ENCODE measurements around the gene SNRNP200.

Gene SNRNP200

DNA sequence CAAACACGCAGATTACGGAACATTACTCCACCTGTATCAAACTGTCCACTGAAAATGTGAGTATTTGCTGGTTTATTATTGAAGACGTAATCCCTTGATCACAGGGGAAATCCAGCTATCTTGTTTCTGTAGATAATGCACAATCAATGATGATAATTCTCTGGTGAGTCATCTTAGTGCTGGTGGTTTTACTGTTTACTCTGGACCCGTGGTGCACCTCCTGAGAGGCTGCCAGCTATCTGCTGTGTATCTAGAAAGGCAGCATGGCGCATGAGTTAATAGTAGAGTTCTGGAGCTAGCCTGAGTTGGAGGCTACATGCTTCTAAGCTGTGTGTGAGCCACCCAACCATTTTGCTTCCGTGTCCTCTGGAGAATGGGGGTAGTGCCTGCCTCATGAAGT lies 36.7 kb upstream of the SNRNP200 start:
- no peak for DNase-seq
- WGBS (ENCODE audit: extremely low coverage, insufficient coverage, insufficient read length) = no CpG with 5 or more reads among the region's 6 CpGs
- Histone ChIP-seq H2BK120ac (ENCODE audit: insufficient read depth, low read length, poor library complexity) (no peak overlapping the region), H3K23ac (ENCODE audit: low read length) (no peak overlapping the region), H3K79me1 (ENCODE audit: low read length) (no peaks in the 10 kb centered on the region), H3K4ac (ENCODE audit: low read depth, low read length) (no peak overlapping the region), H2AK5ac (ENCODE audit: low read length) (no peak overlapping the region), H4K8ac (ENCODE audit: low read depth, low read length) (no peak overlapping the region), H3K4me1 (ENCODE audit: control insufficient read depth in 1 of 2, insufficient read depth in 2 of 2, low read length in 2 of 2) (no peaks in the 10 kb centered on the region), H3K4me2 (ENCODE audit: low read length) (no peak overlapping the region), H3K18ac (ENCODE audit: low read length) (no peak overlapping the region), H2BK5ac (ENCODE audit: low read depth, low read length, poor library complexity) (no peak overlapping the region), H3K79me2 (ENCODE audit: control insufficient read depth, insufficient read depth, low read length, poor library complexity) (no peaks in the 10 kb centered on the region), H3K9me3 (ENCODE audit: insufficient read depth, low read depth, low read length) (no peaks in the 10 kb centered on the region), H3K27me3 (ENCODE audit: insufficient read depth, low read length) (no peaks in the 10 kb centered on the region), H4K91ac (ENCODE audit: low read depth, low read length) (no peak overlapping the region), H3K27ac (ENCODE audit: low read depth, low read length) (no peak overlapping the region), H3K9ac (ENCODE audit: low read length) (no peak overlapping the region), H3K14ac (ENCODE audit: low read length) (no peak overlapping the region), H2AFZ (ENCODE audit: insufficient read depth, low read length, poor library complexity) (no peak overlapping the region), H2BK12ac (ENCODE audit: low read length) (no peak overlapping the region), H3K4me3 (ENCODE audit: low read depth, low read length) (no peak overlapping the region), H3K36me3 (ENCODE audit: control insufficient read depth in 1 of 2, insufficient read depth in 2 of 2, low read length in 2 of 2) (peaks cover 24 to 32% of the 10 kb centered on the region in 2 experiments), H4K12ac (ENCODE audit: low read depth, low read length) (no peak overlapping the region)

DNA sequence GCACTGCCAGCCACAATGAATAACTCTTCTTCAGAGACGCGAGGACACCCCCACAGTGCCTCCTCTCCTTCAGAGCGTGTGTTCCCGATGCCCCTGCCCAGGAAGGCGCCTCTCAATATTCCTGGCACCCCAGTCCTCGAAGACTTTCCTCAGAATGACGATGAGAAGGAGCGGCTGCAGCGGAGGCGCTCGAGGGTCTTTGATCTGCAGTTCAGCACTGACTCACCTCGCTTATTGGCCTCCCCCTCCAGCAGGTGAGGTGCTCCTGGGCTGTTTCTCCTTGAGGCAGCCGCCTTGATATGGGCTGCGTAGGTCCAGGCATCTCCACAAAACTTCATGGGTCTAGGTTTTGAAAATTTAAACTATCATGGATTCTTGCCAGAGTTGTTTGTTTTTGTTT lies 36.3 kb upstream of the SNRNP200 start:
- H3K14ac ChIP-seq (ENCODE audit: low read length) = no peak overlapping the region
- no peak for DNase-seq
- no peak overlapping the region for H3K4me2 ChIP-seq (ENCODE audit: low read length)
- no peak overlapping the region for H3K9ac ChIP-seq (ENCODE audit: low read length)
- no peaks in the 10 kb centered on the region for H3K27me3 ChIP-seq (ENCODE audit: insufficient read depth, low read length)
- H3K4me1 ChIP-seq (ENCODE audit: control insufficient read depth in 1 of 2, insufficient read depth in 2 of 2, low read length in 2 of 2) = no peaks in the 10 kb centered on the region
- H3K27ac ChIP-seq (ENCODE audit: low read depth, low read length) = no peak overlapping the region
- no peak overlapping the region for H3K18ac ChIP-seq (ENCODE audit: low read length)
- no peak overlapping the region for H3K4me3 ChIP-seq (ENCODE audit: low read depth, low read length)
- no peak overlapping the region for H2AK5ac ChIP-seq (ENCODE audit: low read length)
- no CpG with 5 or more reads among the region's 14 CpGs for WGBS (ENCODE audit: extremely low coverage, insufficient coverage, insufficient read length)
- H3K36me3 ChIP-seq (ENCODE audit: control insufficient read depth in 1 of 2, insufficient read depth in 2 of 2, low read length in 2 of 2) = peaks cover 22 to 29% of the 10 kb centered on the region in 2 experiments
- H4K8ac ChIP-seq (ENCODE audit: low read depth, low read length) = no peak overlapping the region
- H2BK120ac ChIP-seq (ENCODE audit: insufficient read depth, low read length, poor library complexity) = no peak overlapping the region
- no peak overlapping the region for H2BK12ac ChIP-seq (ENCODE audit: low read length)
- H3K4ac ChIP-seq (ENCODE audit: low read depth, low read length) = no peak overlapping the region
- H3K9me3 ChIP-seq (ENCODE audit: insufficient read depth, low read depth, low read length) = no peaks in the 10 kb centered on the region
- no peak overlapping the region for H3K23ac ChIP-seq (ENCODE audit: low read length)
- no peaks in the 10 kb centered on the region for H3K79me2 ChIP-seq (ENCODE audit: control insufficient read depth, insufficient read depth, low read length, poor library complexity)
- H3K79me1 ChIP-seq (ENCODE audit: low read length) = no peaks in the 10 kb centered on the region
- no peak overlapping the region for H2AFZ ChIP-seq (ENCODE audit: insufficient read depth, low read length, poor library complexity)
- no peak overlapping the region for H4K12ac ChIP-seq (ENCODE audit: low read depth, low read length)
- H4K91ac ChIP-seq (ENCODE audit: low read depth, low read length) = no peak overlapping the region
- H2BK5ac ChIP-seq (ENCODE audit: low read depth, low read length, poor library complexity) = no peak overlapping the region

DNA sequence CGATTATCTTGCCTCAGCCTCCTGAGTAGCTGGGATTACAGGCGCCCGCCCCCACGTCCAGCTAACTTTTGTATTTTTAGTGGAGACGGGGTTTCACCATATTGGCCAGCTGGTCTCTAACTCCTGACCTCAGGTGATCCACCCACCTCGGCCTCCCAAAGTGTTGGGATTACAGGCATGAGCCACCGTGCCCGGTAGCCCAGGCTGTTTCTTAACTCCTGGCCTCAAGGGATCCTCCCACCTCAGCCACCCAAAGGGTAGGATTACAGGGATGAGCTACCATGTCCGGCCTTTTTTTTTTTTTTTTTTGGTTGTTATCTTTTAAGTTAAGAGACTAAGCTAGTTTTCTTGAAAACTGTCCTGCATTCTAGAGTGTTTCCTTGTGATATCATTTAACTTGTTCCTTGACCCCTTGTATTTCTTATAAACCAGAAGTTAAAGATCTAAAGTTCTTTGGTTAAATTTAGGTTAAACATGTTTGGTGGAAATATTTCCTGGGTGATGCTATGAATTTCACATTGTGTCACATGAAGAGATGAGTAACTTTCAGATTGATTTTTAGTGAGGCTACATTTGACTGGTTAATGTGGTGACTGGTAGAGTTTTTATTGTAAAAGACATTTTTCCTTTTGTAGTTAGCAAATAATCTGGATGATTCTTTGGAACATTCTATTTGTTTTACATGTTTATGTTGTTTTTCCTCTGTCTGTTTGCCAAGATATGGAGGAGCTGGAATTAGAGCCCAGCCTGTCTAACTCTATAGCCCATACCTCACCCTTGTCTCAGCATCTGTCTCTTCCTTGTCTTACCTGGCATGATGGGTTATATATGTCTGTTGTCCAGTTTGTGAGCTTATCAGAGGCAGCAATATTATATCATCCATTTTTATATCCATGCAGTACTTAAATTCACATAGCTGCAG lies 35.4 kb upstream of the SNRNP200 start:
- H3K4me3 ChIP-seq (ENCODE audit: low read depth, low read length) = no peak overlapping the region

DNA sequence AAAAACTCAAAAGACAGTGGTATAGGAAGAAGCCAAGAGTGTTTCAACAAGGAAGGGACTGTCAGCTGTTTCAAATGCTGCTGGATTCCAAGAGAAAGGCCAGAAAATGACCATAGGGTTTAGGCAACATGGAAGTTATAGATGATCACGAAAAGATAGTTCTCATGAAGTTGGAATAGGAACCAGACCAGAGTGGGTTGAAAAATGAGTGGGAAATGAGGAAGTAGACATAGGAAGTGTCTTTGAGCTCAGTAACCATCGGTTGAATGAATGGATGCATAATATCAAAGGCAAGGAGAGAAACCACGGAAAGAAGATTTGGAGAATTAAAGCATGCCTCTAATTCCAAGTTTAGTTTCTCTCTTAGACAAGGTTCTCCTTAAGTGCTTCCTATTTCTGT lies 31.5 kb upstream of the SNRNP200 start:
- H3K36me3 ChIP-seq (ENCODE audit: control insufficient read depth in 1 of 2, insufficient read depth in 2 of 2, low read length in 2 of 2) = peaks cover 3% of the 10 kb centered on the region in 2 experiments
- no peaks in the 10 kb centered on the region for H3K9me3 ChIP-seq (ENCODE audit: insufficient read depth, low read depth, low read length)
- H2AFZ ChIP-seq (ENCODE audit: insufficient read depth, low read length, poor library complexity) = no peak overlapping the region
- H3K4ac ChIP-seq (ENCODE audit: low read depth, low read length) = no peak overlapping the region
- peaks cover 3 to 4% of the 10 kb centered on the region in 2 experiments for H3K4me1 ChIP-seq (ENCODE audit: control insufficient read depth in 1 of 2, insufficient read depth in 2 of 2, low read length in 2 of 2)
- no peaks in the 10 kb centered on the region for H3K27me3 ChIP-seq (ENCODE audit: insufficient read depth, low read length)
- no peak overlapping the region for H3K18ac ChIP-seq (ENCODE audit: low read length)
- DNase-seq = no peak
- peaks cover 5% of the 10 kb centered on the region for H3K79me1 ChIP-seq (ENCODE audit: low read length)
- peak overlapping the region; percentile 84 for H3K4me2 ChIP-seq (ENCODE audit: low read length)
- no peak overlapping the region for H3K9ac ChIP-seq (ENCODE audit: low read length)
- H3K4me3 ChIP-seq (ENCODE audit: low read depth, low read length) = no peak overlapping the region
- H2BK12ac ChIP-seq (ENCODE audit: low read length) = no peak overlapping the region
- H2BK5ac ChIP-seq (ENCODE audit: low read depth, low read length, poor library complexity) = no peak overlapping the region
- no peak overlapping the region for H4K8ac ChIP-seq (ENCODE audit: low read depth, low read length)
- no peak overlapping the region for H3K14ac ChIP-seq (ENCODE audit: low read length)
- H2BK120ac ChIP-seq (ENCODE audit: insufficient read depth, low read length, poor library complexity) = no peak overlapping the region
- H4K91ac ChIP-seq (ENCODE audit: low read depth, low read length) = no peak overlapping the region
- no peak overlapping the region for H3K27ac ChIP-seq (ENCODE audit: low read depth, low read length)
- peaks cover 9% of the 10 kb centered on the region for H3K79me2 ChIP-seq (ENCODE audit: control insufficient read depth, insufficient read depth, low read length, poor library complexity)
- no peak overlapping the region for H3K23ac ChIP-seq (ENCODE audit: low read length)
- H2AK5ac ChIP-seq (ENCODE audit: low read length) = no peak overlapping the region
- no peak overlapping the region for H4K12ac ChIP-seq (ENCODE audit: low read depth, low read length)
- no CpG with 5 or more reads among the region's 3 CpGs for WGBS (ENCODE audit: extremely low coverage, insufficient coverage, insufficient read length)

More for the DNA sequence above, 35.4 kb upstream of the SNRNP200 start:
- H4K91ac ChIP-seq (ENCODE audit: low read depth, low read length) = no peak overlapping the region
- H3K4me1 ChIP-seq (ENCODE audit: control insufficient read depth in 1 of 2, insufficient read depth in 2 of 2, low read length in 2 of 2) = peaks cover 3 to 4% of the 10 kb centered on the region in 2 experiments
- H2BK5ac ChIP-seq (ENCODE audit: low read depth, low read length, poor library complexity) = no peak overlapping the region
- H2AFZ ChIP-seq (ENCODE audit: insufficient read depth, low read length, poor library complexity) = no peak overlapping the region
- no peak overlapping the region for H3K4me2 ChIP-seq (ENCODE audit: low read length)
- no peak overlapping the region for H3K4ac ChIP-seq (ENCODE audit: low read depth, low read length)
- H3K14ac ChIP-seq (ENCODE audit: low read length) = no peak overlapping the region
- peaks cover under 1% of the 10 kb centered on the region for H3K79me1 ChIP-seq (ENCODE audit: low read length)
- H2BK120ac ChIP-seq (ENCODE audit: insufficient read depth, low read length, poor library complexity) = no peak overlapping the region
- H2AK5ac ChIP-seq (ENCODE audit: low read length) = no peak overlapping the region
- H3K9me3 ChIP-seq (ENCODE audit: insufficient read depth, low read depth, low read length) = no peaks in the 10 kb centered on the region
- WGBS (ENCODE audit: extremely low coverage, insufficient coverage, insufficient read length) = no CpG with 5 or more reads among the region's 9 CpGs
- no peak overlapping the region for H4K8ac ChIP-seq (ENCODE audit: low read depth, low read length)
- no peak overlapping the region for H3K27ac ChIP-seq (ENCODE audit: low read depth, low read length)
- H2BK12ac ChIP-seq (ENCODE audit: low read length) = no peak overlapping the region
- H3K27me3 ChIP-seq (ENCODE audit: insufficient read depth, low read length) = no peaks in the 10 kb centered on the region
- no peak overlapping the region for H4K12ac ChIP-seq (ENCODE audit: low read depth, low read length)
- no peak for DNase-seq
- H3K18ac ChIP-seq (ENCODE audit: low read length) = no peak overlapping the region
- no peak overlapping the region for H3K23ac ChIP-seq (ENCODE audit: low read length)
- peaks cover 17 to 21% of the 10 kb centered on the region in 2 experiments for H3K36me3 ChIP-seq (ENCODE audit: control insufficient read depth in 1 of 2, insufficient read depth in 2 of 2, low read length in 2 of 2)
- peaks cover 3% of the 10 kb centered on the region for H3K79me2 ChIP-seq (ENCODE audit: control insufficient read depth, insufficient read depth, low read length, poor library complexity)
- no peak overlapping the region for H3K9ac ChIP-seq (ENCODE audit: low read length)
